IMR-90 (cell line): Measurements from ENCODE around the gene SNX15. TPM values are rescaled to one million over a fixed set of nuclear protein-coding genes. Genes with fewer than 3 reads are reported as not detected.

Source experiments
- ATAC-seq: fragments of 200-7000 bp; cut with Tn5 transposase; 2 replicates; pipeline ENCODE4 v1.9.1; 2020; ENCODE audit warnings: low read depth, mild to moderate bottlenecking, moderate library complexity
- BruUV-seq: library from RNA; stranded (reverse); fragments of 400-500 nt; replicated peaks from 2 replicates; lab custom pipeline; 2021; lab: Mats Ljungman, UMichigan
- CTCF ChIA-PET: fragments of 300-600 bp; formaldehyde crosslinking; extraction: SDS; loops from one replicate; lab custom pipeline; 2021; ENCODE audit warnings: antibody characterized with exemption; lab: Yijun Ruan, JAX
- POLR2A ChIA-PET: fragments of 300-600 bp; sonication (Branson Sonifier 250); formaldehyde crosslinking; loops from one replicate; lab custom pipeline; 2022; ENCODE audit warnings: antibody characterized with exemption; ENCODE audit not compliant: unreplicated experiment; lab: Charles Lee
- DNase-seq: peaks from one replicate; pipeline ENCODE4 v3.0.0; 2013
- H2AFZ ChIP-seq: replicated peaks from 2 replicates; pipeline ENCODE3; 2013; ENCODE audit warnings: low read length, mild to moderate bottlenecking; ENCODE audit not compliant: poor library complexity
- H2AK5ac ChIP-seq: 2 replicates; pipeline ENCODE4 v1.6.1; 2013; ENCODE audit warnings: low read depth, low read length, inconsistent platforms
- H2AK9ac ChIP-seq: replicated peaks from 2 replicates; pipeline ENCODE3; 2013; ENCODE audit warnings: mild to moderate bottlenecking, low read depth, low read length, moderate library complexity; ENCODE audit not compliant: poor library complexity
- H2BK120ac ChIP-seq: 2 replicates; pipeline ENCODE4 v1.6.1; 2013; ENCODE audit warnings: low read depth, low read length, inconsistent platforms
- H2BK15ac ChIP-seq: 3 replicates; pipeline ENCODE4 v1.6.1; 2013; ENCODE audit warnings: low read depth, low read length, inconsistent platforms
- H2BK20ac ChIP-seq: 2 replicates; pipeline ENCODE4 v1.6.1; 2013; ENCODE audit warnings: low read depth, mild to moderate bottlenecking, inconsistent platforms, low read length, moderate library complexity
- H2BK5ac ChIP-seq: 2 replicates; pipeline ENCODE4 v1.6.1; 2013; ENCODE audit warnings: mild to moderate bottlenecking, low read depth, low read length, inconsistent platforms; ENCODE audit not compliant: poor library complexity, severe bottlenecking
- H3K14ac ChIP-seq: replicated peaks from 2 replicates; pipeline ENCODE4 v1.6.1; 2013; ENCODE audit warnings: low read depth, low read length, inconsistent platforms
- H3K18ac ChIP-seq: 2 replicates; pipeline ENCODE4 v1.6.1; 2013; ENCODE audit warnings: low read depth, low read length, control low read depth
- H3K23ac ChIP-seq: 2 replicates; pipeline ENCODE4 v1.6.1; 2013; ENCODE audit warnings: low read depth, low read length, inconsistent platforms
- H3K27ac ChIP-seq: 2 replicates; pipeline ENCODE4 v1.5.1; 2013; ENCODE audit warnings: mild to moderate bottlenecking, control low read depth, low read length; ENCODE audit not compliant: insufficient read depth
- H3K27me3 ChIP-seq: 2 replicates; pipeline ENCODE4 v1.6.1; 2013; ENCODE audit warnings: low read length; ENCODE audit not compliant: control insufficient read depth, insufficient read depth
- H3K36me3 ChIP-seq: 2 replicates; pipeline ENCODE4 v1.6.1; 2013; ENCODE audit warnings: low read length, mixed read lengths; ENCODE audit not compliant: control insufficient read depth, insufficient read depth
- H3K4ac ChIP-seq: 2 replicates; pipeline ENCODE4 v1.6.1; 2013; ENCODE audit warnings: low read depth, low read length, inconsistent platforms
- H3K4me1 ChIP-seq: 2 replicates; pipeline ENCODE4 v1.6.1; 2013; ENCODE audit warnings: low read length, mixed read lengths; ENCODE audit not compliant: control insufficient read depth, insufficient read depth
- H3K4me2 ChIP-seq: 2 replicates; pipeline ENCODE4 v1.6.1; 2013; ENCODE audit warnings: low read depth, mild to moderate bottlenecking, control low read depth, low read length, moderate library complexity
- H3K4me3 ChIP-seq: 2 replicates; pipeline ENCODE4 v1.5.1; 2013; ENCODE audit warnings: low read depth, mild to moderate bottlenecking, control low read depth, low read length, moderate library complexity; ENCODE audit not compliant: insufficient read depth
- H3K56ac ChIP-seq: 2 replicates; pipeline ENCODE4 v1.6.1; 2013; ENCODE audit warnings: low read length, inconsistent platforms; ENCODE audit not compliant: insufficient read depth; ENCODE audit errors: extremely low read depth
- H3K79me1 ChIP-seq, 2 experiments: 2 replicates each; pipeline ENCODE4 v1.6.1; 2013; ENCODE audit warnings: low read length in 2 of 2, inconsistent platforms in 1 of 2, low read depth in 1 of 2
- H3K9ac ChIP-seq: 2 replicates; pipeline ENCODE4 v1.6.1; 2013; ENCODE audit warnings: low read depth, low read length, control low read depth
- H3K9me1 ChIP-seq: 2 replicates; pipeline ENCODE4 v1.6.1; 2013; ENCODE audit warnings: low read length, inconsistent platforms; ENCODE audit not compliant: insufficient read depth
- H3K9me3 ChIP-seq: 2 replicates; pipeline ENCODE4 v1.6.1; 2013; ENCODE audit warnings: low read length; ENCODE audit not compliant: control insufficient read depth, insufficient read depth
- H4K20me1 ChIP-seq: 2 replicates; pipeline ENCODE4 v1.6.1; 2013; ENCODE audit warnings: low read length, inconsistent platforms; ENCODE audit not compliant: insufficient read depth
- H4K5ac ChIP-seq: 2 replicates; pipeline ENCODE4 v1.6.1; 2013; ENCODE audit warnings: mild to moderate bottlenecking, low read depth, low read length, control low read depth
- H4K8ac ChIP-seq, 2 experiments: 2 replicates each; pipeline ENCODE4 v1.6.1; 2013; ENCODE audit warnings: low read depth in 2 of 2, low read length in 2 of 2, control low read depth in 1 of 2, inconsistent platforms in 1 of 2
- H4K91ac ChIP-seq: 2 replicates; pipeline ENCODE4 v1.6.1; 2013; ENCODE audit warnings: low read depth, low read length, inconsistent platforms; ENCODE audit not compliant: insufficient read depth
- FOS ChIP-seq: fragments of 150-350 bp; IDR thresholded peaks from 2 replicates; pipeline ENCODE4 v1.6.1; 2016; ENCODE audit warnings: low read depth, low read length
- POLR2A ChIP-seq: IDR thresholded peaks from 2 replicates; pipeline ENCODE4 v1.6.1; 2012; ENCODE audit warnings: mild to moderate bottlenecking, low read depth, low read length
- RCOR1 ChIP-seq: IDR thresholded peaks from 2 replicates; pipeline ENCODE4 v1.6.1; 2012; ENCODE audit warnings: mild to moderate bottlenecking, low read length, improper control_type of control experiment; ENCODE audit not compliant: insufficient replicate concordance
- WGBS, 2 experiments: methylation state at CpG; one replicate each; pipeline versions ENCODE4 v1.1.5 to v1.1.7; 2013; ENCODE audit warnings: missing lambda C conversion rate in 2 of 2; ENCODE audit not compliant: insufficient read length in 1 of 2; ENCODE audit errors: extremely low coverage in 2 of 2; 5-methylcytosine and 5-hydroxymethylcytosine counted together
- dilution Hi-C: fragments of 300-500 bp; cut with HindIII; formaldehyde crosslinking; loops from one replicate; pipeline ENCODE4 v1.14.3; 2018; ENCODE audit warnings: low sequenced_read_pairs; ENCODE audit not compliant: unreplicated experiment
- in situ Hi-C: fragments of 300-500 bp; cut with MboI; formaldehyde crosslinking; loops from 3 replicates; pipeline ENCODE4 v1.14.3; 2019; ENCODE audit warnings: low sequenced_read_pairs, inconsistent platforms, mixed read lengths
- intact Hi-C: fragments of 100-400 bp; cut with micrococcal nuclease; formaldehyde crosslinking; loops from 2 replicates; pipeline ENCODE4 v1.10.0; 2022
- polyA plus RNA-seq, 3 experiments: library from polyadenylated mRNA; depleted of rRNA; stranded (reverse); fragments of >200 nt; gene quantifications; 2 replicates each; pipeline ENCODE4 v1.2.3, GENCODE V29; 2012; ENCODE audit warnings: low replicate concordance in 1 of 3
- total RNA-seq: library from RNA; depleted of rRNA; stranded (reverse); fragments of >200 nt; gene quantifications from 2 replicates; pipeline ENCODE4 v1.2.3, GENCODE V29; 2012

Gene SNX15
- total and polyA plus RNA-seq, 2 of the 4 experiments (the other 2 are of a cell fraction) = 9.0 to 16.3 TPM

DNA sequence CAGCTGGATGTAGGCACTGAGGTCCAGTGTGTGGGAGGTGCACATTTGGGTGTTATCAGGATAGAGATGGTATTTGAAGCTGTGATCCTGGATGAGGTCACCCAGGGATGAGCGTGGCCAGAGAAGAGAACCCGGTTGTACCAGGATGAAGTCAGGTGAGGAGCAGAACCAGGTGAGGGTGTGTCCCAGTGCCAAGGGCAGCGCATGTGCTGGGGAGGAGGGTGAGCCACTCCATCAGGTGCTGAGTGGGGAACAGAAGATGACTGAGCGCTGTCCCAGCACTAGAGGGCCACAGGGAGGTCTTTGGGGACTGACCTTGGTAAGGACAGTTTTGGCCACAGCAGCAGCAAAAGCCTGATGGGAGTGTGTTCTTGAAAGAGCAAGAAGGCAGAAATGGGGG is 10.5 kb upstream of the SNX15 start (continued):
- TF ChIP-seq FOS = no peak
- no peak for TF ChIP-seq POLR2A

DNA sequence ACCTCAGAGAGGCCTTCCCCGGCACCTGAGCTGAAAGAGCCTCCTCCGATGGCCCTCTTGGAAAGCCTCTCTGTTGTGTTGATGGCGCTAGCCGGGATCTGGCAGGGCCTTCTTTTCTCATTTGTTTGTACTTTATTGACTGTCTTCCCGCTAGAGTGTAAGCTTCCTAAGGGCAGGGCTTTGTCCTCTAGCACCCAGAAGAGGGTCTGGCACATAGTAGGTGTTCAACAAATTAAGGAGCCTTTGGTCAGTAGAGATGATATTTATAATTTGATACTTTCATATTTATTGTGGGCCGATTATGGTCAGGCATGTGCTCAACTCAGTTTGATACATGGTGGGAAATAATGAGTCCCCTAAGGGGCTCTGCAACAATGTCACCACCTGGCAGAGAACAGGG is 9.3 kb upstream of the SNX15 start:
- intact Hi-C loops = no loop called here
- Histone ChIP-seq H2AK5ac (no peak overlapping the region), H3K27me3 (no peaks in the 10 kb centered on the region), H3K23ac (no peak overlapping the region), H3K4me1 (peaks cover 5% of the 10 kb centered on the region), H3K36me3 (peaks cover 11% of the 10 kb centered on the region), H3K14ac (no peak overlapping the region), H3K18ac (no peak overlapping the region), H2BK15ac (no peak overlapping the region), H2BK20ac (no peak overlapping the region), H3K9me3 (no peaks in the 10 kb centered on the region), H2AFZ (no peak overlapping the region), H3K4ac (no peak overlapping the region), H3K79me1 (peaks cover 15 to 38% of the 10 kb centered on the region in 2 experiments), H2BK120ac (no peak overlapping the region), H3K27ac (no peak overlapping the region), H4K20me1 (no peaks in the 10 kb centered on the region), H3K56ac (no peak overlapping the region), H3K4me2 (no peak overlapping the region), H3K4me3 (no peak overlapping the region), H4K91ac (no peak overlapping the region), H2BK5ac (no peak overlapping the region), H3K9me1 (peaks cover 18% of the 10 kb centered on the region), H4K8ac (no peak overlapping the region), H3K9ac (no peak overlapping the region), H2AK9ac (no peak overlapping the region), H4K5ac (no peak overlapping the region)
- POLR2A ChIA-PET = no interaction called here
- no TSS peak for BruUV-seq
- CTCF ChIA-PET = no interaction called here
- dilution Hi-C loops = no loop called here
- TF ChIP-seq RCOR1 = no peak
- whole genome bisulfite sequencing, 2 experiments = no CpG with 5 or more reads among the region's 6 CpGs
- ATAC-seq = no peak
- in situ Hi-C loops = no loop called here
- DNase-seq = no peak
